Nucleus accumbens (tissue), 56 donors: Measurements from ENCODE around the gene TPCN1.

Source experiments
- DNase-seq, 56 donors: peaks; one replicate each; lab custom pipeline; 2025; lab: John Stamatoyannopoulos, UW

Gene TPCN1

GRCh38 chr12:113238309-113238708 lies 17.0 kb downstream of the TPCN1 start:
- DNase-seq: no peak

- no peak for DNase-seq
Measured at GRCh38 chr12:113239288-113239771, 18.1 kb downstream of the TPCN1 start.

GRCh38 chr12:113239811-113240331 lies 18.6 kb downstream of the TPCN1 start:
- peak in 2 of 56 donors; percentile 25 to 33 for DNase-seq

DNA sequence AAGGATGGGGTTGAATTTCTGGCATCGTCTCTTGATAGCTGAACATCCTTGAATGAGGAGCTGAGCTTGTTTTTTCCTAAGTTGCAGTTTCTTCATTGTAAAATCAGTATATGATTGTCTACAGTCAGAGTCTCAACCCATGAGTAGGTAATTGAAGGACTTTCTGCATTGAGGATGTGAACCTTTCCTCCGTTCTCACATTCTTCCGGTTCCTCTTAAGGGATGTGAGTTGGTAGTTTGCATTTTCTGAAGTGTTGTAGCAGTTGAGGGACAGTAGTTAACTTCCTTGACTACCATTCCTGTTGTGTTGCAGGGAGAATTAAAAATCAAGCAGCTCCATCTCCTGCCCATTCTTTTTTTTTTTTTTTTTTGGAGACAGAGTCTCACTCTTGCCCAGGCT lies 19.1 kb downstream of the TPCN1 start:
- DNase-seq: no peak

GRCh38 chr12:113241191-113242025 lies 20.1 kb downstream of the TPCN1 start:
- no peak for DNase-seq

DNA sequence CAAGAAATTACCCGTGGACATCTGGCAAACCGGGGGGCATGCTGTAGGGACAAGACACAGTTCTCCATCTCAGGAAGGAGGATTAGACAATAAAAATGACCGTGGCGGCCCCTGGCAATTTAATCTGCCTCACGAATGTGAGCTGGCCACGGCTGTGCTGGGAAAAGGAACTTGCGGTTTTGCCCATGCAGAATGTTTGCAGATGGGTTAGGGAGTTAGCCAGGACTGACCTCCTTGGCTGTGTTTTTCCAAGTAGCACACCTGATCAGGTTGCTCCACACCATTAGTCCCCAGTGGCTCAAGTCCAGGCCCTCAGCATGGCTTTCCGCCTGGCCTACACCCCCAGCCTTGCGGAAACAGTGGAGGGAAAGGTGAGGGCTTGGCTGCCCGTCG lies 20.8 kb downstream of the TPCN1 start:
- DNase-seq: peak in 1 of 56 donors; percentile 27

DNA sequence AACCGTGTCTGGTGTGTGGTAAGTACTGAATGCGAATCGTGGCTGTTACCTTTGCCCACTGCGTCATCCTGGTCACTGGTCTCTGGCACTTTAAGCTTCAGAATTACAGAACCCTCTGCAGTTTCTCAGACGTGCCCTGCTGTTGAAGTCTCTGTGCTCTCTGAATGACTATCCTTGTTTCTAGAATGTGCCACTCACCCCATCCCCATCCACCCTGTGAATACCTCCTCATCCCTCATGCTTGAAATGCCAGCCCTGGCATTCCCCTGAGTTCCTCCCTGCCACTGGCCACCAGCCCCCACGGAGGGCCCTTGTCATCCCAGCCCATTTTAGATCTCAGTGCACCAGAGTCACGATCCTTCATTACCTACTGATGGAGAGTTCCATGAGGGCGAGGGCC lies 21.3 kb downstream of the TPCN1 start:
- DNase-seq: no peak

- DNase-seq: peak in 53 of 56 donors; percentile 29 to 88 (median 70)
Measured at GRCh38 chr12:113244047-113244460, 22.8 kb downstream of the TPCN1 start.

DNA sequence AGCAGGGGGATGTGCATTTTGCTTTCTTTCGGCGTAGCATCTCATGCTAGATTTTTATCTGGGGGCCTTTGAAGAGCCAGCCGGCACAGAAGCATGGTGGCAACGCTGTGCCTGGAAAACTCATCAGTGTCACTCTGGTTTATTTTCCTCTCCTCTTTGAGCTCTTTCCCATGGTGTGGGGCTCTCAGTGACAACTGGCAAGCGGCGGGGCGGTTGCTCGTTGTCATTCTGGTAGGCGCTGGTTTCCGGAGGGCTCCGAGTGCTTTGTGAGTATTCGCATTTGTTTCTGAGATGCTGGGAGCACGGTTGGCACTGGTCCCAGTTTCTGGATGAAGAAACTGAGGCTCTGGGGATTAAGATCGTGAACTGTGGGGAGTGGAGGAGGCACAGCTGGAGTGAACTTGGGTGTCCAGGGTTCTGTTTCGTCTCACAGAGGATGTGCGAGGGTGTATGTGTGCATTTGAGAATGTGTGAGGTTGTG lies 23.3 kb downstream of the TPCN1 start:
- peak in 28 of 56 donors; percentile 18 to 77 (median 50) for DNase-seq

DNA sequence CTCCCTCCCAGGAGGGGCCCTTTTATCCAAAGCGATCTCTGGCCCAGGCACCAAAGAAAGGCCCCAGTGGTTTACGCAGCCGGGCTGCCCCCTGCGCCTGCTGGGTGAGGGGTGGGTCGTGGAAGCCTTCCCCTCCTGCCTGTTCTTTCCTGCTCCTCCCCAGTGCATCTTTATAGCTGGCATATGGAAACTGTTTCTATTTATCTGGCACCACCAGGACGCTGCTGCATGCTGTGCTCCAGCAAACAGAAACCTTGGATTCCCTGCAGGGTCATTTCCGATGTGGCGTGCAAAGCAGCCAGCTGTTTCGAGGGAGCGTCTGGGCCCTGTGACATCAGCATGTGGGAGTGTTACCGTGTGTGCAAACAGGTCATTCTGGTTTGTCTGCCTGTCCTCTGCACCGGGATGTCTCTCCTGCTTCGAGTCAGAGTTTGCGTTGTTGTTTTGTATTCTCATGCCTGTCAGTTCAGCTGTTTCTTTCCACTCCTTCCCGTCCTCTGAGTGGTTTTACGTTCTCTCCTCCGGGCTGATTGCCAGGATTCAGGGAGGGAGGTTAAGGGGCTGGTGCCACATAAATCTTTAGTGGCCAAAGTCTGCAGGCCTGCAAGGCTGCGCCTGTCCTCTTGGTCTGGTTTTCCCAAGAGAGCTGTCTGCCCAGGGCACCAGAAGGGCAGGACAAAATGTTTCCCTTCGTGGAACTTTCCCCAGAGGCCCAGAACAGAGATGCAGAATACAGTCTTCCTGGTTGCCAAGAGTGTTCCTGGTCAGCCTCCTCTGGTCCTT lies 24.6 kb downstream of the TPCN1 start:
- peak in 42 of 56 donors; percentile 21 to 80 (median 52) for DNase-seq

DNA sequence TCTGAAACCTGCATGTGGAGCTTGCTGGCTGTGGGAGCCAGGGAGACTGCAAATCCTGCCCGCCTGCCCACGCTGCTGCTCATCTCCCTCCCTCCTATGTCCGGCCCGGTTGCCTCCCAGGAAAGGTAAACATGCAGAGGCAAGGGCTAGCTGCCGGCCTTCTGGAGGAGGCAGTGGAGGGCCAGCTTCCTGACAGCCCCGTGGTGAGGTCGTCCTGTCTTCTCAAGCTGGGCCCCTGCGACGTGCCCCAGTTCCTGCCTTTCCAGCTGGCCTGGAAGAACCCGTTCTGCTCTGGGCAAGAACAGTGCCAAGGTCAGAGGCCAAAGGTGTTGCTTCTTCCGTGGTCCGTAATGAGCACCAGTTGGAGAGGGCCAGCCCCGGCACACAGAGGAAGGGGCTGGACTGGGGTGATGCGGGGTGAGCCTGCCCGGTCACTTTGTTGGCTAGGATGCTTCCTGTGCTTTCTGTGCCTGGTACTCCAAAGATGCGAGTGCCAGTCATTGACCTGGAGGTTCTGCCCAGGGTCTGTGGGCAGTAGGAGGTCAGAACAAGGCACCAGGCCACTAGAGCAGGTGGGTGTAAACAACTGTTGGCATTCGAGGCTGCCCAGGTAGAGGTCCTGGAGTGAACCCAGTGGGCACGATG lies 25.3 kb downstream of the TPCN1 start:
- peak in 3 of 56 donors; percentile 36 to 57 (median 51) for DNase-seq

DNA sequence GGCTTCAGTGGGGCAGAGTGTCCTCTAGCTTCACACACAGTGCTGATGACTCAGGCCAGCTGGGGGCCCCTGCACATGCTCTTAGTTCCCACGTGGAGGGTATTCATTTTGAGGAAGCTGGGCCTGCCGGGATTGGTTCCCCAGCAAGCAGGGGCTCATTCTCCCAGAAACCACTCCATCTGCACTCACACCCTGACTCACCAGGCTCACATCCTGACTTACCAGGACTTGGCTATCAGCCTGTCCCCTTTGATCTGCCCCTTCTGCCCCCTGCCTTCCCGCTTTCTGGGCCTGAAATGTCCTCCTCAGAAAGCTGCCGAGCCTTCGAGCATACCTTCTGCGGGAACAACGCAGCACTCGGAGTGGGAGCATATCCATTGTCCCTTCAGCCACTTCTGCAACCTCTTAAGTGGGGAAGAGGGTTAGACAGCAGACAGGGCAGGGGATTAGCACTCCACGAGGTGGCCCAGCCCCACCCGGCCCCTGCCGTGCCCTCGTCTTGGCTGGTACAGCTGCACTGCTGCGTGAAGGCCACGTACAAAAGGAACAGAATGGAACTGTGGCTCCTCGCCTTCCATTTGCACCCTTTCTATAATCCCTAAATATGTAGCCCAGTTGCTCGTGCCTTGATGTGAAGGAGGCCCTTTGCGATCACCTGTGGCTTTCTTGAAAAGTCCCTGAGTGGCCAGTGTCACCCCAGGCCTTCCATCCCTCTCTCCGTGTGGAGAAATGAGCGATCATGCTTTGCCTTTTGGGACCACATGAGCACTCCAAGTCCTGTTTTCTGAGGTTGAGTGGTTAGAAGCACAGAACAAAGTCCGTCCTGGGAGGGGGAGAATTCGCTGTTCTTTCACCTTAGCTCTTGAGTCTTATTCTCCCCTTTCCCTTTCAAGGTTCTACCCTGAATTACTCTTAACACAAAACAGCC lies 26.1 kb downstream of the TPCN1 start:
- peak in 5 of 56 donors; percentile 14 to 37 (median 31) for DNase-seq

GRCh38 chr12:113248051-113248825 lies 27.0 kb downstream of the TPCN1 start:
- no peak for DNase-seq

DNA sequence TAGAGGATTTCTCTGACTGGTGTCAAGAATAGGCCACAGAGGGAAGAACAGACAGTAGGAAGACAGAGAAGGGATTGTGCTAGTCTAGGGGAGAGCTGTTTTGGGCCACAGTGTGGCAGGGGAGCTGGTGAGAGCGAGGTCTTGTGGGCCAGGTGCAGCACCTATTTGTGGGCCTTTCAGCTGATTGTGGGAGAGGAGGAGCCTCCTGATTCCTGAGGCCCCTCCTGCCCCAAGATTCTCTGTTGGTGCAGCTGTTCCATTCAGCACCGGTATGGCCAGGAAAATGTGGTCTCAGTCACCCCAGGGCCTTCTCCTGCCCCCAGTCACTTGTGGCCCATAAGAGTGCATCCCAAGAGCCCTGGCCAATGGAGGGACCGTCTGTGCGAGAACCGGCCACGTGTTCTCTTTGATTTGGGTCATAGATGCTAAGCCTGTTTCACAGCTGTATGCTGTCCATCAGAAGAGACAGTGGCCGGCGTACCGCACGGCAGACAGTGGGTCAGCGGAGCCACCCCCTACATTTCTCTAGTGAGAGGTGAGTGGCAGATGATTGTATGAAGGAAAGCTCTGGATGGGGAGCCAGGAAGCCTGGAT lies 27.7 kb downstream of the TPCN1 start:
- no peak for DNase-seq

DNA sequence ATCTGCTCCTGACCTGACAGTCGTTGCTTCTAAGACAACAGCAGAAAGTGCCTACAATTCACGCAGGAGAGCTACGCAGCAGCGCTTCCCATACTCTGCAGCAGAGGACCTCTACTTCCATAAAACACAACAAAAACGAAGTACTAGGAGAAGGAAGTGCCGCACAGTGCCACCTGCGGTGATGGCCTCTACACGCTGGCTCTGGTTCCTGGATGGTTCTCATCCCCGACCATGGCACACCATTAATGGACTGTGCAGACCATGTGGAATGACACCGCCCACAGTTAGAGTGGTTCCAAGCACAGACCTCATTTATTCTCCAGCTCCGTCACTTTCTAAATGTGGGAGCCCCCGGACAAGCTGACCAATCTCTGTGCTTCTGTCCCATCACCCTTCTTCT lies 28.3 kb downstream of the TPCN1 start:
- no peak for DNase-seq

- DNase-seq: no peak
Measured at GRCh38 chr12:113250045-113250444, 28.8 kb downstream of the TPCN1 start.

GRCh38 chr12:113251404-113252070 lies 30.3 kb downstream of the TPCN1 start:
- no peak for DNase-seq

DNA sequence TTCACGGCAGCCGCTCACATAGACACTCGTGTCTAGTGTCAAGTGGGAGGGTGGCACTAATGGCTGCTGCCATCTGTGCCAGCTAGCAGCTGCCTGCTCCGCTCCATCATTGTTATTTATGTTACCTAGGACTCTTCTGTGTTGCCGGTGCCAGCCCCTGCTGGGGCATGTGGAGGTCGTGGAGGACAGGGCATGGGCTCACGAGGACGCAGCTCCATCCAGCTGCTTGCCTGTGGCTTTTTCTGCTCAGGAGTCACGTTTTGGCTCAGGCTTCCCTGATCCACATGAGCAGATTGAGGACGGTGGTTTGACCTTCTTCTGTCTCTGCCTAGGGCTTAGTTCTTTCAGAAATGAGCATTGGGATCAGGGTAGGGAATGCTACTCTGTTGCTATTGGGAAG lies 31.2 kb downstream of the TPCN1 start:
- no peak for DNase-seq
